HEK293T (cell line): Measurements from ENCODE around the gene GALNT7.

ENCODE experiments used
- ARNT ChIP-seq: fragments of 450-650 bp; IDR thresholded peaks from 2 replicates; pipeline ENCODE4 v1.6.1; 2017; ENCODE audit warnings: mild to moderate bottlenecking
- BHLHE40 ChIP-seq: fragments of 450-650 bp; IDR thresholded peaks from 2 replicates; pipeline ENCODE4 v1.6.1; 2016; ENCODE audit warnings: mild to moderate bottlenecking, moderate library complexity, borderline replicate concordance
- CTBP1 ChIP-seq: fragments of 450-650 bp; IDR thresholded peaks from 2 replicates; pipeline ENCODE4 v1.6.1; 2016; ENCODE audit warnings: borderline replicate concordance
- ELF4 ChIP-seq: fragments of 450-650 bp; IDR thresholded peaks from 2 replicates; pipeline ENCODE4 v1.6.1; 2017; ENCODE audit warnings: antibody characterized with exemption
- FOXK2 ChIP-seq: fragments of 450-650 bp; IDR thresholded peaks from 2 replicates; pipeline ENCODE4 v1.6.1; 2016; ENCODE audit warnings: mild to moderate bottlenecking
- FOXM1 ChIP-seq: fragments of 450-650 bp; IDR thresholded peaks from 2 replicates; pipeline ENCODE4 v1.6.1; 2017; ENCODE audit warnings: mild to moderate bottlenecking, borderline replicate concordance
- HDGF ChIP-seq: fragments of 450-650 bp; IDR thresholded peaks from 2 replicates; pipeline ENCODE4 v1.6.1; 2017; ENCODE audit warnings: antibody characterized with exemption, borderline replicate concordance
- L3MBTL2 ChIP-seq: fragments of 450-650 bp; conservative IDR thresholded peaks from 2 replicates; pipeline ENCODE4 v1.6.1; 2016; ENCODE audit warnings: mild to moderate bottlenecking
- NFRKB ChIP-seq: fragments of 450-650 bp; IDR thresholded peaks from 2 replicates; pipeline ENCODE4 v1.6.1; 2016; ENCODE audit warnings: mild to moderate bottlenecking, moderate library complexity
- SP1 ChIP-seq: fragments of 450-650 bp; IDR thresholded peaks from 2 replicates; pipeline ENCODE4 v1.6.1; 2017
- SUZ12 ChIP-seq: fragments of 450-650 bp; IDR thresholded peaks from 2 replicates; pipeline ENCODE4 v1.6.1; 2016; ENCODE audit warnings: mild to moderate bottlenecking
- TARDBP ChIP-seq: fragments of 450-650 bp; IDR thresholded peaks from 2 replicates; pipeline ENCODE4 v1.6.1; 2016
- ZNF384 ChIP-seq: fragments of 450-650 bp; IDR thresholded peaks from 2 replicates; pipeline ENCODE4 v1.6.1; 2016

- TF ChIP-seq SUZ12 = no peak
- no peak for TF ChIP-seq HDGF
- no peak for TF ChIP-seq BHLHE40
- TF ChIP-seq TARDBP = no peak
- TF ChIP-seq L3MBTL2 = no peak
- TF ChIP-seq ELF4 = no peak
- no peak for TF ChIP-seq FOXK2
- TF ChIP-seq SP1 = no peak
- TF ChIP-seq ARNT = no peak
- TF ChIP-seq NFRKB = no peak
- no peak for TF ChIP-seq ZNF384
- no peak for TF ChIP-seq CTBP1
- no peak for TF ChIP-seq FOXM1
Observed at GRCh38 chr4:173188648-173189047, 20.0 kb downstream of the GALNT7 start.
